ENCODE data around the gene QSOX1. TPM values are rescaled to one million over a fixed set of nuclear protein-coding genes. Genes with fewer than 3 reads are reported as not detected.

Gene QSOX1
- total and polyA plus RNA-seq, 9 of the 15 experiments (the other 6 are each of a cell fraction or from before 2014, with no cell fraction given): 4.0 to 53.1 (median 15.0) TPM

DNA sequence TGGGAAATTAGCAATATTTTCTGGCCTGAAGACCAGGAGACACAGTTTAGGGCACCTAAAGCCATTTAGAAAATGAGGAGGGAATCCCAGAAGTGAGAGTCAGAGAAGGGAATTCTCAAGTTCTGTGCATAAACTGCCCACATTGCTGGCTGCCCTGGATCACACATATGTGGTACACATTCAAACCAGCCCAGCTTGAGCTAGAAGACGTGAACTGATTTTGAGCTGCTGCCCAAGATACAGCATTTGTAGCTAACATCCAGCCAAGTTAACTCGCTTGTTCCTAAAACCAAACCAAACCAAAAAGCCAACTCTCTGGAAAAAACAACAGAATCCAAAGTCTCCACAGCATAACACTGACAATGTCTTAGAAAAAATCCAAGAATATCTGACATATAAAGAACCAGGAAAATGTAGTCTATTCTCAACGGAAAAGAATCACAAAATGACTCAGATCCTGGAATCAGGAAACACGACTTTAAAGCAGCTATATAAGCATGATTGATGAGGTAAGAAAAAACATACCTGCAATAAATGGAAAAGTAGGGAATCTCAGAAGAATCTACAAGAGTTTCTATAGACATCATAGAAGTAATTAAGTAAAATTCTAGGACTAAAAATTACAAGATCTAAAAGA lies 18.2 kb upstream of the QSOX1 start (continued):
- TF ChIP-seq ILF3 (IDR thresholded peaks at IDR 0.05; ENCODE audit: borderline replicate concordance) (no peak), ELF4 (CRISPR knock-in tag; IDR thresholded peaks at IDR 0.05) (no peak), ILK (tag; IDR thresholded peaks at IDR 0.05; ENCODE audit: borderline replicate concordance, low read depth) (no peak), KAT7 (CRISPR knock-in tag; IDR thresholded peaks at IDR 0.05; ENCODE audit: borderline replicate concordance) (no peak), ZNF282 (CRISPR knock-in tag; IDR thresholded peaks at IDR 0.05) (no peak), RBM39 (optimal IDR thresholded peaks at IDR 0.05; ENCODE audit: low read depth, low read length) (no peak)
- TF ChIP-seq, protein P1, sequence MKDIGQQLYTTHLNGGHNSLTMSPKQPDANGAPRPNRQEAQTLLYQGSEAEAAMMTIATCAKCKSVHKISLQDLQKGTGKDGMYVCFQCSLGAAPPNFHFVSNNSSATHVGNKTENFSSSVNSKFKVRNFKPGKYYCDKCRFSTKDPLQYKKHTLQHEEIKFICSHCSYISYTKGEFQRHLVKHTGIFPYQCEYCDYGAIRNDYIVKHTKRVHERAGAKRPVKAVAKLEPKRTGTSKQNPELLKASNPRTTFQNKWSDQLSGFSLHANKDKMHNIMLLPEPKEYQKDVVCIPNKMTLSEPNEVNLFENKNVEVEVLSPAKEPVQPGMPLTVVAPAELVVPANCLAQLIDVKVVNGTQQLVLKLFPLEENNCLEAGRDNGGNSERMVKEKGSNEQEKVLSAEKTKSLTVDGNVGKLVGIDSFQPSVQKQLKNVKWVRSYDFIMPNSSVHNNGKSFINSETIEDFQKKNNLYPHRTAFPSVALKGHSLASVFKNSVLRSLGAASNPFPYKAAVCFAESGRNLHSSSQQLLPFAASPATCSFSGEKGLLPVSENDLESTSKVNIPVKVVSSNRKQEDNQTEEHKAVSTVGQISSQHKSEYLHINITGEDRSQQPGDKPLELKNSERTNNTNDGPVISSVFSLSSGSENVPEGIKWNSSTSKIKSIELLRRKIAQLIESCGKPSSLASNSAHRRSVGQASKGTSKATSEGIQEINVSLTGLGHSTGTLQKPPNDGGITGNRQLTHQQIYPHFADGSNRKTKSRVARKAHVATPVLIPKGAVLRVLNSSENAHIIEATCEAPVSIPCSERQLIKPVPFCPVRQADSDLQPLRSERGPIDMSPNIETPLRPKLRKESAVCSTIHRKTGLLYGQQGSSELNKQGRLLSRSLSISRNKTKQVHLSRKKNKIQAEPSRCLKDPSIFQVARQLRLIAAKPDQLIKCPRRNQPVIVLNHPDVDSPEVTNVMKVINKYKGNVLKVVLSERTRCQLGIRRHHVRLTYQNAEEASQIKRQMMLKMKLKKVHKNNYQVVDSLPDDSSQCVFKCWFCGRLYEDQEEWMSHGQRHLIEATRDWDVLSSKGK (CRISPR knock-in tag; IDR thresholded peaks at IDR 0.05): no peak

DNA sequence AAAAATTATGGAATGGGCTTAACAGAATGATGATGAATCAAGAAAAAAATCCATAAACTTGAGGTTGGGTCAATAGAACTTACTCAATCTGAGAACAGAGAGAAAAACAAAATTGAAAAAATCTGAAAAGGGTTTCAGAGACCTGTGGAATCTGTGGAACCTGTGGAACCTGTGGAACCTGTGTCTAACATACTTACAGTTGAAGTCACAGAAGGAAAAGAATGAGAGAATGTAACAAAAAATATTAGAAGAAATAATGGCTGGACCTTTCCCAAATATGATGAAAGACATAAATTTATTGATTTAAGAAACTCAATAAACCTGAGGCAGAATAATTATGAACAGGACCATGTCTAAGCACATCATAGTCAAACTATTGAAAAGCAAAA lies 17.7 kb upstream of the QSOX1 start:
- no peak for ATAC-seq
- Histone ChIP-seq H3K9me3 (replicated peaks; ENCODE audit: control insufficient read depth, insufficient read depth, low read depth, low read length) (no peaks in the 10 kb centered on the region), H2AFZ (ENCODE audit: low read depth, low read length) (no peak overlapping the region), H3K4me2 (ENCODE audit: insufficient read depth, low read length) (no peak overlapping the region), H3K4me3 (no peak overlapping the region), H3K79me2 (ENCODE audit: control insufficient read depth, insufficient read depth, low read length) (no peaks in the 10 kb centered on the region), H3K27ac (ENCODE audit: extremely low read depth, low read depth, low read length) (no peak overlapping the region), H3K4me1 (replicated peaks in 1 of 2; ENCODE audit: control insufficient read depth in 2 of 2, insufficient read depth in 2 of 2, low read length in 2 of 2) (peaks cover 5 to 8% of the 10 kb centered on the region in 2 experiments; a peak in 3 of 5 replicates), H4K20me1 (replicated peaks; ENCODE audit: control insufficient read depth, insufficient read depth, low read length) (no peaks in the 10 kb centered on the region), H3K9ac (ENCODE audit: insufficient read depth in 1 of 2, low read depth in 2 of 2, low read length in 2 of 2) (no peak overlapping the region), H3K9me1 (ENCODE audit: control insufficient read depth, insufficient read depth, low read length) (no peaks in the 10 kb centered on the region), H3K36me3 (ENCODE audit: control insufficient read depth, insufficient read depth, low read length) (no peaks in the 10 kb centered on the region), H3K27me3 (ENCODE audit: control insufficient read depth in 2 of 2, insufficient read depth in 2 of 2, low read length in 2 of 2) (no peaks in the 10 kb centered on the region)
- POLR2A ChIA-PET: interaction anchor here (0.7 to 1.2 kb wide), 3 partner anchors 8 to 365 kb away, joined by 4 to 6 read pairs (median 5); no protein-coding TSS in a partner anchor
- CTCF ChIA-PET (ENCODE audit: low intra/inter-chr PET ratio): no interaction called here
- no TSS peak for BruUV-seq (replicated peaks)
- intact Hi-C loops (cut with micrococcal nuclease): no loop called here
- no peak for TF ChIP-seq FOXA1 (IDR thresholded peaks at IDR 0.05; ENCODE audit: borderline replicate concordance)
- no peak for FAIRE-seq
- in situ Hi-C loops (cut with MboI): no loop called here
- no peak for DNase-seq (ENCODE audit: extremely low read depth in 1 of 4, low spot score in 3 of 4)

All from K562 (cell line).